Measurements from ENCODE around the gene HMX1.

HMX1 gene

GRCh38 chr4:8891646-8892555 lies 20.3 kb upstream of the HMX1 start:
- DNase-seq = no peak

GRCh38 chr4:8891255-8891645 lies 19.6 kb upstream of the HMX1 start:
- DNase-seq = no peak

- DNase-seq = no peak
These were observed 17.2 kb upstream of the HMX1 start for GRCh38 chr4:8888856-8889255.

- DNase-seq = no peak
These were observed 15.2 kb upstream of the HMX1 start for GRCh38 chr4:8886612-8887406.

- no peak for DNase-seq
These were observed 10.6 kb upstream of the HMX1 start for GRCh38 chr4:8882239-8882638.

GRCh38 chr4:8880851-8881250 lies 9.2 kb upstream of the HMX1 start:
- DNase-seq = no peak

- DNase-seq = no peak
These were observed 7.9 kb upstream of the HMX1 start for GRCh38 chr4:8879574-8879973.

- DNase-seq = no peak
These were observed 6.8 kb upstream of the HMX1 start for GRCh38 chr4:8878421-8878820.

- DNase-seq = no peak
These were observed 6.1 kb upstream of the HMX1 start for GRCh38 chr4:8877780-8878040.

- no peak for DNase-seq
These were observed 5.5 kb upstream of the HMX1 start for GRCh38 chr4:8876982-8877779.

GRCh38 chr4:8874896-8875680 lies 3.4 kb upstream of the HMX1 start:
- DNase-seq = no peak

GRCh38 chr4:8874003-8874895 lies 2.6 kb upstream of the HMX1 start:
- DNase-seq = no peak

- no peak for DNase-seq
These were observed 1.0 kb upstream of the HMX1 start for GRCh38 chr4:8872402-8873291.

GRCh38 chr4:8870647-8871416 lies 807 bp downstream of the HMX1 start:
- DNase-seq = no peak

- DNase-seq = no peak
These were observed 1.6 kb downstream of the HMX1 start for GRCh38 chr4:8869898-8870646.

GRCh38 chr4:8869002-8869897 lies 2.4 kb downstream of the HMX1 start:
- no peak for DNase-seq

- DNase-seq = no peak
These were observed 3.2 kb downstream of the HMX1 start for GRCh38 chr4:8868321-8869001.

Measured in CD4-positive, alpha-beta T cell treated with Interleukin-6 for 4 hours (primary cell).